Right lobe of liver (tissue), 6 donors: ENCODE results near the gene NPAS2. TPM values are rescaled to one million over a fixed set of nuclear protein-coding genes. Genes with fewer than 3 reads are reported as not detected.

Experiments used
- ATAC-seq, 4 donors: fragments of 200-7000 bp; cut with Tn5 transposase; one replicate each; pipeline ENCODE4 v1.9.1; 2020; ENCODE audit warnings: mild to moderate bottlenecking in 4 of 4, moderate library complexity in 4 of 4
- DNase-seq, 3 donors: peaks; one replicate each; pipeline ENCODE4 v3.0.0-alpha.2; 2020
- H3K27ac ChIP-seq, 3 donors: fragments of 200-600 bp; one replicate each; pipeline ENCODE4 v1.8.0; 2022
- H3K27me3 ChIP-seq, 2 donors: fragments of 200-600 bp; one replicate each; pipeline ENCODE4 v1.8.0; 2022
- H3K36me3 ChIP-seq, 4 donors: fragments of 200-600 bp; sonication (generic) in 1 of 4; one replicate each; pipeline versions ENCODE4 v1.5.1 to v1.8.0; 2017 to 2022; ENCODE audit warnings: control low read depth in 1 of 4
- H3K4me1 ChIP-seq, 4 donors: fragments of 200-600 bp; sonication (generic) in 1 of 4; one replicate each; pipeline versions ENCODE4 v1.5.1 to v1.8.0; 2017 to 2022; ENCODE audit warnings: control low read depth in 1 of 4
- H3K4me3 ChIP-seq, 3 donors: fragments of 200-600 bp; one replicate each; pipeline ENCODE4 v1.8.0; 2022
- H3K9me3 ChIP-seq, 4 donors: fragments of 200-600 bp; sonication (generic) in 1 of 4; one replicate each; pipeline versions ENCODE4 v1.5.1 to v1.8.0; 2017 to 2022; ENCODE audit warnings: control low read depth in 1 of 4
- CTCF ChIP-seq, 4 donors: fragments of 200-600 bp in 3 of 4; fragments of 450-650 bp in 1 of 4; IDR thresholded peaks; one replicate each; pipeline versions ENCODE4 v1.5.1 to v1.8.0; 2016 to 2022; ENCODE audit warnings: antibody characterized with exemption in 4 of 4, mild to moderate bottlenecking in 2 of 4
- POLR2A ChIP-seq: fragments of 450-650 bp; IDR thresholded peaks from one replicate; pipeline ENCODE4 v1.6.1; 2017; ENCODE audit warnings: antibody characterized with exemption, mild to moderate bottlenecking
- WGBS: methylation state at CpG from one replicate; pipeline ENCODE4 v1.1.6; 2018; ENCODE audit warnings: low coverage, low lambda C conversion rate; ENCODE audit not compliant: insufficient coverage; ENCODE audit errors: missing lambda C conversion rate; 5-methylcytosine and 5-hydroxymethylcytosine counted together
- intact Hi-C, 2 donors: fragments of 100-400 bp; cut with DNase I; formaldehyde crosslinking; loops; one replicate each; pipeline versions ENCODE4 v1.11.2 to v1.14.1; 2022
- total RNA-seq, 6 experiments: library from RNA; depleted of rRNA in 2 of 6; stranded (reverse); fragments of >200 nt in 2 of 6; fragmentation: NEBNext Ultra II Directional in 3 of 6; extraction: Animal tissue kit (Norgen Biotek cat#: 25700) in 3 of 6; gene quantifications; one replicate each; pipeline versions ENCODE4 v1.1.0 to v1.2.4, GENCODE V29; 2016 to 2023
- donor health status: DM: no; HTN: yes; CAD: no.
- donor health status: DM: no; HTN: no; CAD: no.
- donor health status: DM: no; HTN: no; CAD: no.
- donor health status: DM: no; HTN: yes; CAD: no.
- donor health status: DM: no; HTN: yes; CAD: no.

Gene NPAS2
- total RNA-seq, 6 experiments from 2014 or later, result 8.8 to 33.3 (median 24.5) TPM

- whole genome bisulfite sequencing, result 58% methylated on average over 13 of the region's 16 CpGs
- Histone ChIP-seq H3K27me3 (no peaks in the 10 kb centered on the region), H3K4me1 (peaks cover 0 to 4% (median 0%) of the 10 kb centered on the region in 4 donors), H3K9me3 (no peaks in the 10 kb centered on the region), H3K36me3 (peaks cover 0 to 2% (median 0%) of the 10 kb centered on the region in 4 donors), H3K27ac (no peak overlapping the region), H3K4me3 (no peak overlapping the region)
- intact Hi-C loops, result no loop called here
- ATAC-seq, result no peak
- peak in 2 of 4 donors; percentile 14 to 31 for TF ChIP-seq CTCF (IDR thresholded peaks at IDR 0.05)
- TF ChIP-seq POLR2A, result no peak
- DNase-seq, result no peak
These were observed 99.4 kb downstream of the NPAS2 start for GRCh38 chr2:100919316-100919715.

GRCh38 chr2:100921685-100922161 is 101.8 kb downstream of the NPAS2 start:
- DNase-seq (no peak), ATAC-seq (no peak)
- Histone ChIP-seq H3K4me1 (peaks cover 0 to 7% (median 0%) of the 10 kb centered on the region in 4 donors), H3K36me3 (no peaks in the 10 kb centered on the region), H3K27ac (no peak overlapping the region), H3K27me3 (no peaks in the 10 kb centered on the region), H3K4me3 (no peak overlapping the region), H3K9me3 (no peaks in the 10 kb centered on the region)
- intact Hi-C loops, result no loop called here
- WGBS, result 92% methylated on average over 5 of the region's 6 CpGs
- TF ChIP-seq POLR2A (no peak), CTCF (IDR thresholded peaks at IDR 0.05) (no peak)

GRCh38 chr2:100923461-100924060 is 103.6 kb downstream of the NPAS2 start:
- no peak for DNase-seq
- Histone ChIP-seq H3K4me1 (peaks cover 0 to 7% (median 3%) of the 10 kb centered on the region in 4 donors), H3K36me3 (no peaks in the 10 kb centered on the region), H3K4me3 (no peak overlapping the region), H3K9me3 (no peaks in the 10 kb centered on the region), H3K27ac (peak overlapping the region in 1 of 3 donors; percentile 90), H3K27me3 (no peaks in the 10 kb centered on the region)
- TF ChIP-seq CTCF (IDR thresholded peaks at IDR 0.05), result no peak
- no peak for ATAC-seq
- 72% methylated on average over 2 of the region's 9 CpGs for WGBS
- intact Hi-C loops, result no loop called here

- no peak for DNase-seq
- Histone ChIP-seq H3K36me3 (no peaks in the 10 kb centered on the region), H3K4me3 (peak overlapping the region in 2 of 3 donors; percentile 14 to 32), H3K27ac (peak overlapping the region; percentile 70 to 90 (median 86)), H3K27me3 (no peaks in the 10 kb centered on the region), H3K9me3 (no peaks in the 10 kb centered on the region), H3K4me1 (peaks cover 0 to 7% (median 3%) of the 10 kb centered on the region in 4 donors)
- 71% methylated on average over 1 of the region's 1 CpG for WGBS
- peak in 3 of 4 donors; percentile 7 to 20 (median 20) for ATAC-seq
- TF ChIP-seq POLR2A (no peak), CTCF (IDR thresholded peaks at IDR 0.05) (no peak)
- intact Hi-C loops, result no loop called here
These were observed 104.2 kb downstream of the NPAS2 start for GRCh38 chr2:100924122-100924519.
